GM19351 (cell line): Measurements from ENCODE around the gene PAK4.

ENCODE experiments used
- ATAC-seq: cut with Tn5 transposase; IDR thresholded peaks from one replicate; pipeline ENCODE4 v1.9.1; 2021; ENCODE audit warnings: mild to moderate bottlenecking, moderate library complexity; ENCODE audit not compliant: unreplicated experiment

The PAK4 gene

GRCh38 chr19:39175564-39175963 lies 50.0 kb downstream of the PAK4 start:
- ATAC-seq: no peak

GRCh38 chr19:39177110-39177699 lies 51.6 kb downstream of the PAK4 start:
- ATAC-seq: no peak

GRCh38 chr19:39177736-39178135 lies 52.1 kb downstream of the PAK4 start:
- ATAC-seq: no peak

GRCh38 chr19:39178296-39179006 lies 52.9 kb downstream of the PAK4 start:
- ATAC-seq: no peak

GRCh38 chr19:39179754-39180153 lies 54.2 kb downstream of the PAK4 start:
- no peak for ATAC-seq

- ATAC-seq: no peak
These were observed 55.2 kb downstream of the PAK4 start for GRCh38 chr19:39180749-39181148.

GRCh38 chr19:39181500-39182173 lies 56.1 kb downstream of the PAK4 start:
- no peak for ATAC-seq

GRCh38 chr19:39182174-39182505 lies 56.6 kb downstream of the PAK4 start:
- ATAC-seq: no peak

- ATAC-seq: no peak
These were observed 57.5 kb downstream of the PAK4 start for GRCh38 chr19:39183104-39183503.

- no peak for ATAC-seq
These were observed 60.8 kb downstream of the PAK4 start for GRCh38 chr19:39186391-39186790.

GRCh38 chr19:39187552-39187943 lies 62.0 kb downstream of the PAK4 start:
- ATAC-seq: no peak

GRCh38 chr19:39188960-39189359 lies 63.4 kb downstream of the PAK4 start:
- no peak for ATAC-seq

- ATAC-seq: no peak
These were observed 65.2 kb downstream of the PAK4 start for GRCh38 chr19:39190768-39191167.

GRCh38 chr19:39192846-39193245 lies 67.3 kb downstream of the PAK4 start:
- ATAC-seq: no peak

- no peak for ATAC-seq
These were observed 68.2 kb downstream of the PAK4 start for GRCh38 chr19:39193803-39194202.

GRCh38 chr19:39194832-39195542 lies 69.4 kb downstream of the PAK4 start:
- ATAC-seq: no peak

GRCh38 chr19:39195755-39196154 lies 70.2 kb downstream of the PAK4 start:
- no peak for ATAC-seq

- no peak for ATAC-seq
These were observed 70.7 kb downstream of the PAK4 start for GRCh38 chr19:39196320-39196719.

- no peak for ATAC-seq
These were observed 71.4 kb downstream of the PAK4 start, which contains the start of gene NCCRP1 for GRCh38 chr19:39196860-39197562. Gene NCCRP1, plus strand, starts transcription at chr19:39196964. Its CDS starts 19 bp downstream, at chr19:39196983.

- no peak for ATAC-seq
These were observed 72.2 kb downstream of the PAK4 start for GRCh38 chr19:39197808-39198207.

GRCh38 chr19:39199025-39199424 lies 73.4 kb downstream of the PAK4 start:
- no peak for ATAC-seq
